ENCODE measurements around the gene CZIB. TPM values are rescaled to one million over a fixed set of nuclear protein-coding genes. Genes with fewer than 3 reads are reported as not detected.

CZIB gene
- total RNA-seq, 1 experiment from 2014 or later, result 50.3 TPM

- intact Hi-C loops (cut with micrococcal nuclease; ENCODE audit: unreplicated experiment), result no loop called here
- H3K4me3 ChIP-seq, result no peak overlapping the region
- no peak overlapping the region for H2AFZ ChIP-seq
- BruUV-seq (replicated peaks), result no TSS peak
- no peak overlapping the region for H3K4me2 ChIP-seq
- ChIA-PET CTCF (no interaction called here), POLR2A (ENCODE audit: unreplicated experiment) (no interaction called here)
- no peaks in the 10 kb centered on the region for H3K9me3 ChIP-seq (ENCODE audit: insufficient read depth, low read depth)
- no peaks in the 10 kb centered on the region; the same call in 1 of the 2 replicates for H3F3A ChIP-seq (ENCODE audit: insufficient read depth, low read depth)
- H3K79me2 ChIP-seq (ENCODE audit: low read depth), result no peaks in the 10 kb centered on the region
- H3K9me2 ChIP-seq (ENCODE audit: insufficient read depth), result no peaks in the 10 kb centered on the region
- peaks cover 53% of the 10 kb centered on the region for H3K36me3 ChIP-seq (ENCODE audit: low read depth)
- no peak overlapping the region for H3K27ac ChIP-seq
- DNase-seq, result no peak
- H3K4me1 ChIP-seq (replicated peaks; ENCODE audit: insufficient read depth), result no peaks in the 10 kb centered on the region
- no peak for TF ChIP-seq EZH2 (IDR thresholded peaks at IDR 0.05; ENCODE audit: low read depth)
- no peak for TF ChIP-seq CTCF (conservative IDR thresholded peaks at IDR 0.05)
- no peaks in the 10 kb centered on the region for H3K27me3 ChIP-seq (ENCODE audit: insufficient read depth, low read depth)
- no peaks in the 10 kb centered on the region; the same call in 1 of the 2 replicates for H4K20me1 ChIP-seq (ENCODE audit: insufficient read depth)
Observed at GRCh38 chr1:53258216-53258615, 37.8 kb upstream of the CZIB start.

GRCh38 chr1:53257454-53258081 is 37.1 kb upstream of the CZIB start:
- no peak overlapping the region for H3K27ac ChIP-seq
- no peak for DNase-seq
- H3K27me3 ChIP-seq (ENCODE audit: insufficient read depth, low read depth), result no peaks in the 10 kb centered on the region
- no peaks in the 10 kb centered on the region for H3K9me3 ChIP-seq (ENCODE audit: insufficient read depth, low read depth)
- H3K79me2 ChIP-seq (ENCODE audit: low read depth), result no peaks in the 10 kb centered on the region
- H3K9me2 ChIP-seq (ENCODE audit: insufficient read depth), result no peaks in the 10 kb centered on the region
- H4K20me1 ChIP-seq (ENCODE audit: insufficient read depth), result no peaks in the 10 kb centered on the region; the same call in 1 of the 2 replicates
- ChIA-PET POLR2A (ENCODE audit: unreplicated experiment) (no interaction called here), CTCF (no interaction called here)
- peaks cover 49% of the 10 kb centered on the region for H3K36me3 ChIP-seq (ENCODE audit: low read depth)
- H2AFZ ChIP-seq, result no peak overlapping the region
- H3K4me2 ChIP-seq, result no peak overlapping the region
- BruUV-seq (replicated peaks), result no TSS peak
- H3F3A ChIP-seq (ENCODE audit: insufficient read depth, low read depth), result no peaks in the 10 kb centered on the region; the same call in 1 of the 2 replicates
- no peak overlapping the region for H3K4me3 ChIP-seq
- H3K4me1 ChIP-seq (replicated peaks; ENCODE audit: insufficient read depth), result no peaks in the 10 kb centered on the region
- TF ChIP-seq CTCF (conservative IDR thresholded peaks at IDR 0.05) (no peak), EZH2 (IDR thresholded peaks at IDR 0.05; ENCODE audit: low read depth) (no peak)
- intact Hi-C loops (cut with micrococcal nuclease; ENCODE audit: unreplicated experiment), result no loop called here

GRCh38 chr1:53256511-53257453 is 36.3 kb upstream of the CZIB start:
- Histone ChIP-seq H3K4me3 (no peak overlapping the region), H3K9me2 (ENCODE audit: insufficient read depth) (no peaks in the 10 kb centered on the region), H3K27me3 (ENCODE audit: insufficient read depth, low read depth) (no peaks in the 10 kb centered on the region), H3K27ac (no peak overlapping the region), H3K4me2 (no peak overlapping the region), H4K20me1 (ENCODE audit: insufficient read depth) (no peaks in the 10 kb centered on the region; the same call in 1 of the 2 replicates), H3K36me3 (ENCODE audit: low read depth) (peaks cover 44% of the 10 kb centered on the region), H3F3A (ENCODE audit: insufficient read depth, low read depth) (no peaks in the 10 kb centered on the region; the same call in 1 of the 2 replicates), H2AFZ (no peak overlapping the region), H3K9me3 (ENCODE audit: insufficient read depth, low read depth) (no peaks in the 10 kb centered on the region), H3K4me1 (replicated peaks; ENCODE audit: insufficient read depth) (no peaks in the 10 kb centered on the region), H3K79me2 (ENCODE audit: low read depth) (no peaks in the 10 kb centered on the region)
- TF ChIP-seq EZH2 (IDR thresholded peaks at IDR 0.05; ENCODE audit: low read depth) (no peak), CTCF (conservative IDR thresholded peaks at IDR 0.05) (no peak)
- intact Hi-C loops (cut with micrococcal nuclease; ENCODE audit: unreplicated experiment), result no loop called here
- no peak for DNase-seq
- BruUV-seq (replicated peaks), result no TSS peak
- ChIA-PET POLR2A (ENCODE audit: unreplicated experiment) (interaction anchor here (0.5 to 0.6 kb wide), 2 partner anchors 15 to 71 kb away, joined by 3 to 4 read pairs; no protein-coding TSS in a partner anchor), CTCF (no interaction called here)

Data from PC-9 (cell line).